Measurements from ENCODE around the gene MAF.

DNA sequence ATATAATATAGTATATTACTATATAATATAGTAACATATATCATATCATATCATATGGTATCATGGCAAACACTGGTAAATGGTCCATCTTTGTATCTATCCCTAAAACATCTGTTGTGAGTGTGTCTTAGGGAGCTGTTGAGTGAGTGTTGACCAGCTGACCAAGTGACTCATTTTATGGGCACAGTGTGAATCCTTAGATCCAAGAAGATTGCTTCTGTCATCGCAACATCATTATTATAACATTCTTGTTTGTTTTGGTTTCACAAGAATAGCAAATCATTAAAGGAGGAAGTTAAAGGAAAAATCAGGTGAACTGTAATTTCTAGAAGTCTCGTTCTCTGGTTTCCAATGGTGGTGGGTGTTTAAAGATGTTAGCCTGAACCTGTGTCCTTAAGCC, 11.7 kb upstream of the MAF start:
- TF ChIP-seq, protein P1, sequence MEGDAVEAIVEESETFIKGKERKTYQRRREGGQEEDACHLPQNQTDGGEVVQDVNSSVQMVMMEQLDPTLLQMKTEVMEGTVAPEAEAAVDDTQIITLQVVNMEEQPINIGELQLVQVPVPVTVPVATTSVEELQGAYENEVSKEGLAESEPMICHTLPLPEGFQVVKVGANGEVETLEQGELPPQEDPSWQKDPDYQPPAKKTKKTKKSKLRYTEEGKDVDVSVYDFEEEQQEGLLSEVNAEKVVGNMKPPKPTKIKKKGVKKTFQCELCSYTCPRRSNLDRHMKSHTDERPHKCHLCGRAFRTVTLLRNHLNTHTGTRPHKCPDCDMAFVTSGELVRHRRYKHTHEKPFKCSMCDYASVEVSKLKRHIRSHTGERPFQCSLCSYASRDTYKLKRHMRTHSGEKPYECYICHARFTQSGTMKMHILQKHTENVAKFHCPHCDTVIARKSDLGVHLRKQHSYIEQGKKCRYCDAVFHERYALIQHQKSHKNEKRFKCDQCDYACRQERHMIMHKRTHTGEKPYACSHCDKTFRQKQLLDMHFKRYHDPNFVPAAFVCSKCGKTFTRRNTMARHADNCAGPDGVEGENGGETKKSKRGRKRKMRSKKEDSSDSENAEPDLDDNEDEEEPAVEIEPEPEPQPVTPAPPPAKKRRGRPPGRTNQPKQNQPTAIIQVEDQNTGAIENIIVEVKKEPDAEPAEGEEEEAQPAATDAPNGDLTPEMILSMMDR (conservative IDR thresholded peaks at IDR 0.05), result no peak
- TF ChIP-seq EZH2 (IDR thresholded peaks at IDR 0.05; ENCODE audit: low read depth), result no peak
